ENCODE measurements around the gene FBXO48.
"Not testable (repeated sequence)": the region's sequence is repeated elsewhere in the genome, so short reads cannot be mapped to it uniquely, and the experiment has no call there.

Gene FBXO48

DNA sequence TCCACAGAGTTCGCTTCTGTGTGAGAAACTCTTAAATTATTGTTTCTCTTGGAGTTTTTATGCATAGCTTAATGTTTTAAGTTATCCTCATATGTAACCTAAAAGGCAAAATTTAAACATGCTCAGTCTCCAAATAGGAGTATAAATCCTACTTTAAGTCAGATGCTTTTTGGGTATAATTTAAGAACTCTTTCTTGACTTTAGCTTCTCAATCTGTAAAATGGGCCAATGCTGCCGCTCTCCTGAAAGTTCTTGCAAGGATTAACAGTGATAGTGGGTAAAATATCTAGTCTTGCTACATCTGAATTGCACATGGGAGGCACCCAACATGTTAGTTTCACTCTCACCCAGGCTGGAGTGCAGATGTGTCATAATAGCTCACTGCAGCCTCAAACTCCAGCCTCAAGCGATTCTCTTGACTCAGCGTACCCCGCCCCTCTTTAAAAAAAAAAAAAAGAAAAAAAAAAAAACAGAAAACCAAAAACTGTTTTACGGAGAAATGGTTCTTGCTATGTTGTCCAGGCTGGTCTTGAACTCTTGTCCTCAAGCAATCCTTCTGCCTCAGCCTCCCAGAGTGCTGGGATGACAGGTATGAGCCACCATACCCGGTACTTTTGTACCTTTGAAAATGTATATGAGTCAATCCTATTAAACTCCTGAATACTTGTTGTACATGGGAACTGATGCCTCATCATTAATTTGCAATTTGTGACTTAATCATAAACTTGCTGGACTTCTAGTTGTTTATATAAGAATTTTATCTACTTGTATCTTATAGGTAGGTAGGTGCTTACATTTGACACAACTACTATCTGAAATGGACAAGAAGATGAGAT, 1.8 kb downstream of the FBXO48 start:
- H3K4me3 ChIP-seq = no peak overlapping the region
- no peaks in the 10 kb centered on the region for H3K9me3 ChIP-seq
- H3K4me1 ChIP-seq = peaks cover 15% of the 10 kb centered on the region
- in situ Hi-C loops (cut with MboI; ENCODE audit: low sequenced_read_pairs) = loop anchor here (10.0 to 25.0 kb wide), 3 partner anchors 272 to 847 kb away; partner anchors contain the start of gene ARHGAP25
- no peaks in the 10 kb centered on the region for H3K27me3 ChIP-seq (ENCODE audit: low read depth)
- no peak for DNase-seq (ENCODE audit: low spot score in 2 of 2)
- H3K36me3 ChIP-seq (replicated peaks) = no peaks in the 10 kb centered on the region; the same call in 1 of the 2 replicates

DNA sequence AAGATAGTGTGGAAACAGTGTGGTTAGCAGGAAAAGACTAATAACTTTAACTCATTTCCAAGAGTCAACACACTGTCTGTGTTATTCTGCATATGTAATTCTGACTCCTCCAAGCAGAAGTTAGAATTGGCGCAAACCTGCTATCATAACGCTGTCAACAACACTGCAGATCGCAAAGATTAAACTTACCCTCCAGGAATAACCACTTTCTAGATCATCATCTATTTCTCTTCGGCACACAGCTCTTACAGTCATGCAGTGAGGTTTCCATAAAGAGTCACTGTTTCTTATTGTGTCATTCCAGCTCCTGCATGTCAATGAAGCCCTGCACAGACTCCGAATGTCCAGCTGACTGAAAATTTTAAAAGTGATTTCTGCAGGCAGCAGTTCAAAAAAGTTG, 2.4 kb downstream of the FBXO48 start:
- no peaks in the 10 kb centered on the region; the same call in 1 of the 2 replicates for H3K36me3 ChIP-seq (replicated peaks)
- H3K9me3 ChIP-seq = no peaks in the 10 kb centered on the region
- no peak overlapping the region for H3K4me3 ChIP-seq
- peaks cover 11% of the 10 kb centered on the region for H3K4me1 ChIP-seq
- DNase-seq (ENCODE audit: low spot score in 2 of 2) = no peak
- no peaks in the 10 kb centered on the region for H3K27me3 ChIP-seq (ENCODE audit: low read depth)
- in situ Hi-C loops (cut with MboI; ENCODE audit: low sequenced_read_pairs) = loop anchor here (10.0 to 25.0 kb wide), 3 partner anchors 273 to 848 kb away; partner anchors contain the start of gene ARHGAP25

DNA sequence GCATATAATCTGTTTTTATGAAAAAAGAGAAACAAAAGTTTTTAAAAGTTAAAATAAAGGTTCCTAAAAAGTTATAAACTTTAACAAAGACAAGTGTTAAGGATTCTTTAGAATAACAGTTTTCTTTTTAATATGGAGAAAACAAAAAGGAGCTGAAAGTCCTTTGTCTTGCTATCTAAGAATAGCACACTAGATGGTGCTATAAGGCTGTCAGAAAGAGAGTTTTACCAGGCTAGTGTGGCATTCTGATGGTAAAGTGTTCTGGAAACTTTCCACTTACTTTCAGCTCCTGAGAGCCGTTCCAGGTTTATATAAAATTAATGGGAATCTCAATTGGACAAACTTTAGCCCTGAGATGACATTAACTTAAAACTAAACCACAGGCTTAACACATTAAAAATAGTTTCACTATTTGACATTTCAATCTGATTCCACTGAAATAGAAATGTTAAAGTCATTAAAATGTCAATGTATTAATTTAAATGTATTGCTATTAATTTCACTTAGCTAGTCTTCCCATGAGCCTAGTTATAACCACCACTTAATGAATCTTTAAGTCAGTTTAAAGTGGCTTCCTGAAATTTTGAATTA, 3.7 kb downstream of the FBXO48 start:
- Histone ChIP-seq H3K27me3 (ENCODE audit: low read depth) (no peaks in the 10 kb centered on the region), H3K9me3 (no peaks in the 10 kb centered on the region), H3K4me1 (peaks cover 13% of the 10 kb centered on the region), H3K36me3 (replicated peaks) (no peaks in the 10 kb centered on the region; the same call in 1 of the 2 replicates), H3K4me3 (no peak overlapping the region)
- in situ Hi-C loops (cut with MboI; ENCODE audit: low sequenced_read_pairs) = loop anchor here (10.0 to 25.0 kb wide), 3 partner anchors 274 to 849 kb away; partner anchors contain the start of gene ARHGAP25
- DNase-seq (ENCODE audit: low spot score in 2 of 2) = peak in 1 of 2 experiments; percentile 62

DNA sequence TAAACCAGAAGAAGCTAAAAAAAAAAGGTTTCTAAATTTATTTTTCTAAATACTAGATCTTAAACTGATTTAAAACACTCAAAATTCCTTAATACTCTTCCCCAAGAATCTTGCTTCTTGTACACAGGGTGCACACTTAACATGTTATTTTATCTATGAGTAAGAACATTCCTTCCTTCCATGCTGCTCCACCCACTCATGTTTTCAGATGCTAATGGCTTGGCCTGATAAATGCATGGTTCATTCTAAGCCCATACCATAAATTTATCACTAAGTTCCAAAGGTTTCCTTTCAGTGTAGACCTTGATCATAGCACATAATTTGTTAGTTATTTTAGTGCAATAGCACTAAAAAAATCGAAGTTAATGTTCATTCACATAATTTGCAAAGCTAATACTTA, 8.1 kb downstream of the FBXO48 start:
- H3K4me1 ChIP-seq = peaks cover 9% of the 10 kb centered on the region
- peak; percentile 26 to 35 for DNase-seq (ENCODE audit: low spot score in 2 of 2)
- in situ Hi-C loops (cut with MboI; ENCODE audit: low sequenced_read_pairs) = loop anchor here (25.0 kb wide), 2 partner anchors 278 to 853 kb away; partner anchors contain the start of gene ARHGAP25
- H3K27me3 ChIP-seq (ENCODE audit: low read depth) = no peaks in the 10 kb centered on the region
- H3K4me3 ChIP-seq = no peak overlapping the region
- H3K9me3 ChIP-seq = no peaks in the 10 kb centered on the region
- no peaks in the 10 kb centered on the region for H3K36me3 ChIP-seq (replicated peaks)

DNA sequence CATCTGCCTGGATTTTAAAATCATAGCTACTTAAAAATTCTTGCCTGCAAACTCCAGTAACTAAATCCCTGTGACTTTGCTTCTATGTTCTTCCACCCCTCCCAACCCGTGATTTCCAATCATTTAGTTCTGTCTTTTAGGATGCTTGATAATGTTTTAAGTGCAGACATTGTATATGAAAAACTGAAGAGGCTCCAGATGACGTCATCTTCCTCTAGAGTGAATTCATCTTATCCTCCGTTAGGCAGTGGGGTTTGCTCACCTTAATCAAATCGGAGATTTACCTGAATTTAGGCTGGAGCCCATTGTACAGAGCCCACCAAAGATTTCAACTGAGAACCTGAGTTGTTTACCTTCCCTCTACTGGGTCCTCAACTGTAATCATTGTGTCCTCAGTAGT, 10.9 kb downstream of the FBXO48 start:
- no peaks in the 10 kb centered on the region for H3K9me3 ChIP-seq
- H3K4me3 ChIP-seq = no peak overlapping the region
- H3K27me3 ChIP-seq (ENCODE audit: low read depth) = no peaks in the 10 kb centered on the region
- H3K36me3 ChIP-seq (replicated peaks) = no peaks in the 10 kb centered on the region
- H3K4me1 ChIP-seq = peaks cover 9% of the 10 kb centered on the region
- no peak for DNase-seq (ENCODE audit: low spot score in 2 of 2)
- in situ Hi-C loops (cut with MboI; ENCODE audit: low sequenced_read_pairs) = loop anchor here (25.0 kb wide), 2 partner anchors 281 to 856 kb away; partner anchors contain the start of gene ARHGAP25

DNA sequence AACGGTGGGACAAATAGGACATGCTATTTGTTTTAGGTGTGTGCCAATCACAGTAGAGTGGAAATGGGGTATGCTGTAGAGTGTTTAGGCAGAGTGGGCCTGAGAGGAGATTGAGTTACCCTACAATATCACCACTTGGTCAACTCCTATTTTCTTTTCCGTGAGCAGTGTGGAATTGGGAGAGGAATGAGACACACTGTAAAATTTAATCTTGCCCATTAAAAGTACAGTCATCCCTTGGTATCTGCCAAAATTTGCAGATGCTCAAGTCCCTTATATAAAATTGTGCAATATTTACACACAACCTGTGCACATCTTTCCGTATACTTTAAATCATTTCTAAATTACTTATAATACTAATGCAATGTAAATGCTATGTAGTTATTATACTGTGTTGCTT, 12.4 kb downstream of the FBXO48 start:
- no peaks in the 10 kb centered on the region for H3K9me3 ChIP-seq
- no peaks in the 10 kb centered on the region for H3K36me3 ChIP-seq (replicated peaks)
- in situ Hi-C loops (cut with MboI; ENCODE audit: low sequenced_read_pairs) = loop anchor here (25.0 kb wide), 2 partner anchors 283 to 858 kb away; partner anchors contain the start of gene ARHGAP25
- DNase-seq (ENCODE audit: low spot score in 2 of 2) = no peak
- no peak overlapping the region for H3K4me3 ChIP-seq
- no peaks in the 10 kb centered on the region for H3K27me3 ChIP-seq (ENCODE audit: low read depth)
- peaks cover 9% of the 10 kb centered on the region for H3K4me1 ChIP-seq

DNA sequence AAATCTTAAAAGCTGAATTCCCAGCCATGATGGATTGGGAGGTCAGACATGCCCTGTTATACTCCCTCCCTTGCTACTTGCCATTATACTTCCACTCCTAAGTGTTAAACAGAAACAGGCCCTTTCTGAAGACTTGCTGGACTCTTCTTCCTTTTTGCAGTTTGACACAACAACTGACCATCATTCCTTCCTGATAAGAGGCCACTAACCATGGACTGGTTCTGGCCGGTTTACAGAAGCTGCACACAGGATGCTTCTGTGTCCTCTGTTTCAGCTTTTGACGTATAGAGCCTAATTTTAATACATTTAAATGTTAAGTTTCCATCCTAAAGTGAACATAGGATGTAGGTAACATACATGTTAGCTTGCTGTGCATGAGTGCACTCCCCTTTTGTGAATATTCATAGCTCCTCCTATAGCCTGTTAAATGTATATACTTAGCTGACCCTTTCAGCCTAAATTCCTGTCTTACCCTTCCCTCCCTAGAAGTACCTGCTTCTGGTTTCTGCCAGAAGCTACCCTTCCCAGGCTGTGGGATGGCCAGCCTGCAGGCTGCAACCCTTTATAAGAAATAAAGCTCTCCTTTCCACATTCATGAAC, 13.2 kb downstream of the FBXO48 start:
- Histone ChIP-seq H3K4me1 (peaks cover 4% of the 10 kb centered on the region), H3K36me3 (replicated peaks) (no peaks in the 10 kb centered on the region), H3K9me3 (no peaks in the 10 kb centered on the region), H3K4me3 (no peak overlapping the region), H3K27me3 (ENCODE audit: low read depth) (no peaks in the 10 kb centered on the region)
- no peak for DNase-seq (ENCODE audit: low spot score in 2 of 2)
- in situ Hi-C loops (cut with MboI; ENCODE audit: low sequenced_read_pairs) = loop anchor here (25.0 kb wide), 2 partner anchors 283 to 858 kb away; partner anchors contain the start of gene ARHGAP25

DNA sequence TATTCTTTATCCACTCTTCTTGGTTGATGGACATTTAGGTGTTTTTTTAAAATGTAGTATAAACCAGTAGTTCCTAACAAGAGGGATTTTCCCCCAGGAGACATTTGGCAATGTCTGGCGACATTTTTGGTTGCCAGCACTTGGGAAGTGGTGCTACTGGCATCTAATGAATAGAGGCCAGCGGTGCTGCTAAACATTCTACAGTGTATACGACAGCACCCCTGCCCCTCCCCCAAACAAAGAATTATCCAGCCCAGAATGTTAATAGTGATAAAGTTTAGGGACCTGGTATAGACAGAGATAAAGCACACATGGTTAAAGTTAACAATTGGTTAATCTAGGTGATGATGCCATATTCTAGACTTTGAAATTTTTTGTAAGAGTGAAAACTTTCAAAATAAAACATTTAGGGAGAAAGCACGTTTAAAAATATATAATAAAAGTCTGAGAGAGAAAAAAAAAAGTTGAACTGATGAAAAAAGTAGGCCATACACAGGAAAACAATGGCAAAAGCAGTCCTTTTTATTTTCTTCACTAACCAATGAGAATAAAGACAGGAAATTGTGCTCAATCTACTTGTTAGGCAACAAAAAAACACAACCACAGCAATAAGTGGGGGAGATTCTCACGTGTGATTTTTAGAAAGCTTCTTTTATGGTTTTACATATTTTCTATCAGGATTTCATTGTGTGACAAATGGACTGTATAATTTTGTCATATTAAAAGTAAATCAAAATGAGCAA, 14.8 kb downstream of the FBXO48 start:
- no peaks in the 10 kb centered on the region for H3K36me3 ChIP-seq (replicated peaks)
- no peak overlapping the region for H3K4me3 ChIP-seq
- H3K4me1 ChIP-seq = no peaks in the 10 kb centered on the region
- no peaks in the 10 kb centered on the region for H3K27me3 ChIP-seq (ENCODE audit: low read depth)
- no peaks in the 10 kb centered on the region for H3K9me3 ChIP-seq
- no peak for DNase-seq (ENCODE audit: low spot score in 2 of 2)
- in situ Hi-C loops (cut with MboI; ENCODE audit: low sequenced_read_pairs) = loop anchor here (25.0 kb wide), 2 partner anchors 285 to 860 kb away; partner anchors contain the start of gene ARHGAP25

DNA sequence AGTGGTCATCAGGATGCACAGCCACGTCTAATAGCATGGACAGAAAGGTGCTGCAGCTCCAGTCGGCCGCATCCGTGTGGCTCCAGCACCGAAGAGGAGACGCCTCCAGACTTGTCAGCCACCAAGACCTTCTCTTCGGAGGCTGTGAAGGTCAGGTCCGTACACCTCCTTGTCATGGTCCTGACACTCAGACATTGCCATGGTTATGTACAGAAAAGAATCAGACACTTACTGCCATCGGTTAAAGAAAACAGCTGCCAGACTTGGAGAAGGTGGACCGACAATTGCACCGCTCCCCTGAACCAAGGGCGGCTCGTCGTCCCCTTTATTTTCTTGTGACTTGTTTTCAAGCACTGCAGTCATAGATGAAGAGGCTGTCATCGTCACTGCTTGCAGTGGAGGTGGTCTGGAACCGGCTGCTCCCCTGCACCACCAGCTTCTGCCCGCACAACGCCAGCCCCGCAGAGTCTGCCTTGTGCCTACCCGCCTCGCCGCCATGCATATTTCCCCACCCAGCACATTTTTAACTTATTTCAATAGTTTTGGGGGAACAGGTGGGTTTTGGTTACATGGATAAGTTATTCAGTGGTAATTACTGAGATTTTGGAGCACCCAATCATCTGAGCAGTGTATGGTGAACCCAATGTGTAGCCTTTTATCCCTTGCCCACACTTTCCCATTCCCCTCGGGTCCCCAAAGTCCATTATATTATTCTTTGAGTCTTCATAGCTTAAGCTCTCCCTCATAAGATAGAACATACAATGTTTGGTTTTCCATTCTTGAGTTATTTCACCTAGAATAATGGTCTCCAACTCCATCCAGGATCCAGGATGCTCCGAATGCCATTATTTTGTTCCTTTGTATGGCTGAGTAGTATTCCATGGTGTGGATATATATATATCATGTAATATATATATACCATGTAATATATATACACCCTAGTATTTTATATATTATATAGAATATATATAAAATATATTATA, 18.1 kb downstream of the FBXO48 start:
- Histone ChIP-seq H3K4me1 (no peaks in the 10 kb centered on the region), H3K27me3 (ENCODE audit: low read depth) (no peaks in the 10 kb centered on the region), H3K36me3 (replicated peaks) (no peaks in the 10 kb centered on the region), H3K9me3 (no peaks in the 10 kb centered on the region), H3K4me3 (no peak overlapping the region)
- in situ Hi-C loops (cut with MboI; ENCODE audit: low sequenced_read_pairs) = loop anchor here (25.0 kb wide), 1 partner anchor 337 kb away; no protein-coding TSS in a partner anchor
- no peak for DNase-seq (ENCODE audit: low spot score in 2 of 2)

DNA sequence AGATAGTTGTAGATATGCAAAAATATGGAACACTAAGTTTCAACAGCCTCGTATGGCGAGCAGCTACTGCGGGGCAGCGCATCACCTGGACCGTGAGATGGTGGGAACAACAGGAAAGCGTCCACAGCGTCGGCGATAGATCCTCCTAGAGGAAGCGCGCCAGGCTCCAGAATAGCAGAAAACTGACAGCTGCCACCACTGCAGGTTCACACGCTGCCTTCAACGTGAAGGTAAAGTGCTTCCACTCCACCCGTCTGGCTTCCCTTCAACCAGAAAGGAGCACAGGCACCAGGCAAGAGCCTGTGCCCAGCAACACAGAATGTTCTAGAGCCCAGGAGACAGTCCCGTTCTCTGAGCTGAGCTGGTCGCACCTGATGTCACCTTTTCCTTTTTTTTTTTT, 20.0 kb downstream of the FBXO48 start:
- H3K4me3 ChIP-seq = no peak overlapping the region
- H3K27me3 ChIP-seq (ENCODE audit: low read depth) = no peaks in the 10 kb centered on the region
- no peaks in the 10 kb centered on the region for H3K9me3 ChIP-seq
- in situ Hi-C loops (cut with MboI; ENCODE audit: low sequenced_read_pairs) = loop anchor here (25.0 kb wide), 1 partner anchor 335 kb away; no protein-coding TSS in a partner anchor
- DNase-seq (ENCODE audit: low spot score in 2 of 2) = no peak
- H3K4me1 ChIP-seq = no peaks in the 10 kb centered on the region
- no peaks in the 10 kb centered on the region for H3K36me3 ChIP-seq (replicated peaks)

DNA sequence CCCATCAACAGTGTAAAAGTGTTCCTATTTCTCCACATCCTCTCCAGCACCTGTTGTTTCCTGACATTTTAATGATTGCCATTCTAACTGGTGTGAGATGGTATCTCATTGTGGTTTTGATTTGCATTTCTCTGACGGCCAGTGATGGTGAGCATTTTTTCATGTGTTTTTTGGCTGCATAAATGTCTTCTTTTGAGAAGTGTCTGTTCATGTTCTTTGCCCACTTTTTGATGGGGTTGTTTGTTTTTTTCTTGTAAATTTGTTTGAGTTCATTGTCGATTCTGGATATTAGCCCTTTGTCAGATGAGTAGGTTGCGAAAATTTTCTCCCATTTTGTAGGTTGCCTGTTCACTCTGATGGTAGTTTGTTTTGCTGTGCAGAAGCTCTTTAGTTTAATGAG, 20.7 kb downstream of the FBXO48 start:
- not testable (repeated sequence) for H3K36me3 ChIP-seq (replicated peaks); H3K9me3 ChIP-seq; H3K4me1 ChIP-seq; H3K27me3 ChIP-seq (ENCODE audit: low read depth); H3K4me3 ChIP-seq; DNase-seq (ENCODE audit: low spot score in 2 of 2)
- in situ Hi-C loops (cut with MboI; ENCODE audit: low sequenced_read_pairs) = loop anchor here (25.0 kb wide), 1 partner anchor 334 kb away; no protein-coding TSS in a partner anchor

DNA sequence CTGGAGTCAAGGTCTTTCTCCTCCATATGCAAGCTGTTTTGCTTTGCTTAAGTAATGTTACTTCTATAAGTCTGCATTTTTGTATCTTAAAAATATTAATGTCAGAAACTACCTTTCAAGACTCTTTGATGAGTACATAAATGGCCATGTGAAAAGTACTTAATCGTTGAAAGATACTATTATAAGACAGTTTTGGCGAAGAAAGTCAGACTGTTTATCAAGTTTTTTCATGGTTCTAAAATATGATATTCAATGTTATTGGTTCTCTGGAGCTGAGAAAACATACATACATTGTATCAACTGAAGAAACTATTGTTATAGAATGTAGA, 25.1 kb downstream of the FBXO48 start:
- DNase-seq (ENCODE audit: low spot score in 2 of 2) = no peak
- H3K4me3 ChIP-seq = no peak overlapping the region
- peaks cover 4% of the 10 kb centered on the region; the same call in 1 of the 2 replicates for H3K27me3 ChIP-seq (ENCODE audit: low read depth)
- H3K4me1 ChIP-seq = no peaks in the 10 kb centered on the region
- no peaks in the 10 kb centered on the region for H3K9me3 ChIP-seq
- no peaks in the 10 kb centered on the region for H3K36me3 ChIP-seq (replicated peaks)
- in situ Hi-C loops (cut with MboI; ENCODE audit: low sequenced_read_pairs) = loop anchor here (25.0 kb wide), 1 partner anchor 330 kb away; no protein-coding TSS in a partner anchor

All from HAP-1 (cell line).